OCI-LY1 (cell line): ENCODE measurements around the gene SLC38A3.

ENCODE experiments used
- H2AFZ ChIP-seq: fragments of 200-600 bp; sonication (generic), shearing (Covaris generic); 2 replicates; pipeline ENCODE4 v1.6.0; 2014; ENCODE audit warnings: antibody characterized with exemption, mild to moderate bottlenecking, low read length
- H3F3A ChIP-seq: fragments of 200-600 bp; sonication (generic), shearing (Covaris generic); 2 replicates; pipeline ENCODE4 v1.6.0; 2014; ENCODE audit warnings: mild to moderate bottlenecking, antibody characterized with exemption, low read length, moderate library complexity; ENCODE audit not compliant: insufficient read depth
- H3K27ac ChIP-seq: fragments of 200-600 bp; sonication (generic); 2 replicates; pipeline ENCODE4 v1.5.1; 2014; ENCODE audit warnings: low read length, mixed run types, mild to moderate bottlenecking, low read depth; ENCODE audit not compliant: poor library complexity, severe bottlenecking
- H3K27me3 ChIP-seq: fragments of 200-600 bp; sonication (generic); 2 replicates; pipeline ENCODE4 v1.6.0; 2014; ENCODE audit warnings: antibody characterized with exemption, mild to moderate bottlenecking, low read length, moderate library complexity; ENCODE audit not compliant: insufficient read depth
- H3K36me3 ChIP-seq: fragments of 200-600 bp; sonication (generic); 2 replicates; pipeline ENCODE4 v1.6.1; 2014; ENCODE audit warnings: mild to moderate bottlenecking, antibody characterized with exemption, low read length, moderate library complexity, mixed read lengths; ENCODE audit not compliant: insufficient read depth
- H3K4me1 ChIP-seq: fragments of 200-600 bp; sonication (generic); 2 replicates; pipeline ENCODE4 v1.5.1; 2014; ENCODE audit warnings: mild to moderate bottlenecking, low read length, moderate library complexity; ENCODE audit not compliant: insufficient read depth, severe bottlenecking
- H3K4me2 ChIP-seq: fragments of 200-600 bp; sonication (generic), shearing (Covaris generic); 2 replicates; pipeline ENCODE4 v1.6.1; 2014; ENCODE audit warnings: low read length
- H3K4me3 ChIP-seq: fragments of 200-600 bp; sonication (generic); 2 replicates; pipeline ENCODE4 v1.5.1; 2014; ENCODE audit warnings: low read length, low read depth, mild to moderate bottlenecking, mixed read lengths; ENCODE audit not compliant: poor library complexity, severe bottlenecking
- H3K79me2 ChIP-seq: fragments of 200-600 bp; shearing (Covaris generic); 2 replicates; pipeline ENCODE4 v1.6.1; 2016; ENCODE audit warnings: mixed run types, low read length, mixed read lengths; ENCODE audit not compliant: insufficient read depth
- H3K9ac ChIP-seq: fragments of 200-600 bp; sonication (generic), shearing (Covaris generic); 2 replicates; pipeline ENCODE4 v1.6.1; 2014; ENCODE audit warnings: mild to moderate bottlenecking, low read length, mixed read lengths
- H3K9me2 ChIP-seq: fragments of 200-600 bp; sonication (generic), shearing (Covaris generic); 2 replicates; pipeline ENCODE4 v1.6.1; 2014; ENCODE audit warnings: low read depth, mild to moderate bottlenecking, low read length, mixed read lengths
- H3K9me3 ChIP-seq: fragments of 200-600 bp; shearing (Covaris generic); 2 replicates; pipeline ENCODE4 v1.6.1; 2014; ENCODE audit warnings: low read length, mixed read lengths
- H4K20me1 ChIP-seq: fragments of 200-600 bp; sonication (generic), shearing (Covaris generic); 2 replicates; pipeline ENCODE4 v1.6.0; 2016; ENCODE audit warnings: mild to moderate bottlenecking, low read length; ENCODE audit not compliant: insufficient read depth
- EZH2 ChIP-seq: fragments of 200-600 bp; sonication (generic), shearing (Covaris generic); IDR thresholded peaks from 2 replicates; pipeline ENCODE4 v1.8.0; 2017; ENCODE audit warnings: borderline replicate concordance, mixed run types, mild to moderate bottlenecking, antibody characterized with exemption, low read length, moderate library complexity, mixed read lengths
- TF ChIP-seq, protein P1 (sequence below): fragments of 200-600 bp; sonication (generic), shearing (Covaris generic); IDR thresholded peaks from 2 replicates; pipeline ENCODE4 v1.5.1; 2017; ENCODE audit warnings: mild to moderate bottlenecking, antibody characterized with exemption, low read length, moderate library complexity, mixed read lengths

The SLC38A3 gene

GRCh38 chr3:50186096-50186495, 19.0 kb upstream of the SLC38A3 start:
- no peaks in the 10 kb centered on the region for H3K9me2 ChIP-seq
- no peak overlapping the region for H2AFZ ChIP-seq
- no peak overlapping the region for H3K27ac ChIP-seq
- no peaks in the 10 kb centered on the region for H3K36me3 ChIP-seq
- H3K4me2 ChIP-seq: no peak overlapping the region
- no peaks in the 10 kb centered on the region for H3K27me3 ChIP-seq
- H3K4me1 ChIP-seq: peaks cover 5% of the 10 kb centered on the region
- H3K9ac ChIP-seq: no peak overlapping the region
- no peaks in the 10 kb centered on the region for H3K79me2 ChIP-seq
- H3K9me3 ChIP-seq: no peaks in the 10 kb centered on the region
- TF ChIP-seq EZH2: no peak
- TF ChIP-seq, protein P1, sequence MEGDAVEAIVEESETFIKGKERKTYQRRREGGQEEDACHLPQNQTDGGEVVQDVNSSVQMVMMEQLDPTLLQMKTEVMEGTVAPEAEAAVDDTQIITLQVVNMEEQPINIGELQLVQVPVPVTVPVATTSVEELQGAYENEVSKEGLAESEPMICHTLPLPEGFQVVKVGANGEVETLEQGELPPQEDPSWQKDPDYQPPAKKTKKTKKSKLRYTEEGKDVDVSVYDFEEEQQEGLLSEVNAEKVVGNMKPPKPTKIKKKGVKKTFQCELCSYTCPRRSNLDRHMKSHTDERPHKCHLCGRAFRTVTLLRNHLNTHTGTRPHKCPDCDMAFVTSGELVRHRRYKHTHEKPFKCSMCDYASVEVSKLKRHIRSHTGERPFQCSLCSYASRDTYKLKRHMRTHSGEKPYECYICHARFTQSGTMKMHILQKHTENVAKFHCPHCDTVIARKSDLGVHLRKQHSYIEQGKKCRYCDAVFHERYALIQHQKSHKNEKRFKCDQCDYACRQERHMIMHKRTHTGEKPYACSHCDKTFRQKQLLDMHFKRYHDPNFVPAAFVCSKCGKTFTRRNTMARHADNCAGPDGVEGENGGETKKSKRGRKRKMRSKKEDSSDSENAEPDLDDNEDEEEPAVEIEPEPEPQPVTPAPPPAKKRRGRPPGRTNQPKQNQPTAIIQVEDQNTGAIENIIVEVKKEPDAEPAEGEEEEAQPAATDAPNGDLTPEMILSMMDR: no peak
- H3K4me3 ChIP-seq: no peak overlapping the region
- H3F3A ChIP-seq: no peaks in the 10 kb centered on the region
- no peaks in the 10 kb centered on the region for H4K20me1 ChIP-seq

DNA sequence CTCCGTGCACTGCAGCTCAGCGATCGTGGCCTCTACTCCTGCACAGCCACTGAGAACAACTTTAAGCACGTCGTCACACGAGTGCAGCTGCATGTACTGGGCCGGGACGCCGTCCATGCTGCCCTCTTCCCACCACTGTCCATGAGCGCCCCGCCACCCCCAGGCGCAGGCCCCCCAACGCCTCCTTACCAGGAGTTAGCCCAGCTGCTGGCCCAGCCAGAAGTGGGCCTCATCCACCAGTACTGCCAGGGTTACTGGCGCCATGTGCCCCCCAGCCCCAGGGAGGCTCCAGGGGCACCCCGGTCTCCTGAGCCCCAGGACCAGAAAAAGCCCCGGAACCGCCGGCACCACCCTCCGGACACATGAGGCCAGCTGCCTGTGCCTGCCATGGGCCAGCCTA, 17.3 kb upstream of the SLC38A3 start:
- H3K4me1 ChIP-seq: peaks cover 6% of the 10 kb centered on the region
- no peak overlapping the region for H3K9ac ChIP-seq
- no peak overlapping the region for H3K27ac ChIP-seq
- H4K20me1 ChIP-seq: no peaks in the 10 kb centered on the region
- no peak overlapping the region for H3K4me3 ChIP-seq
- no peaks in the 10 kb centered on the region for H3K9me3 ChIP-seq
- H3K9me2 ChIP-seq: no peaks in the 10 kb centered on the region
- H3K36me3 ChIP-seq: no peaks in the 10 kb centered on the region
- H3K27me3 ChIP-seq: no peaks in the 10 kb centered on the region
- H2AFZ ChIP-seq: no peak overlapping the region
- no peaks in the 10 kb centered on the region for H3K79me2 ChIP-seq
- TF ChIP-seq EZH2: no peak
- TF ChIP-seq, protein P1: no peak
- no peak overlapping the region for H3K4me2 ChIP-seq
- no peaks in the 10 kb centered on the region for H3F3A ChIP-seq

- Histone ChIP-seq H3K9me3 (no peaks in the 10 kb centered on the region), H3K27ac (no peak overlapping the region), H3K36me3 (no peaks in the 10 kb centered on the region), H2AFZ (no peak overlapping the region), H3K79me2 (no peaks in the 10 kb centered on the region), H4K20me1 (no peaks in the 10 kb centered on the region), H3K4me3 (no peak overlapping the region), H3K9ac (no peak overlapping the region), H3K4me2 (no peak overlapping the region), H3K27me3 (no peaks in the 10 kb centered on the region), H3F3A (no peaks in the 10 kb centered on the region), H3K9me2 (no peaks in the 10 kb centered on the region), H3K4me1 (peaks cover 6% of the 10 kb centered on the region)
- TF ChIP-seq, protein P1: peak; percentile 76
- no peak for TF ChIP-seq EZH2
Measured at GRCh38 chr3:50189274-50189673, 15.8 kb upstream of the SLC38A3 start.
